Hepatocyte (in vitro differentiated cells): ENCODE measurements around the gene KIF3A. TPM values are rescaled to one million over a fixed set of nuclear protein-coding genes. Genes with fewer than 3 reads are reported as not detected.

Source experiments
- DNase-seq: peaks from one replicate; pipeline ENCODE4 v3.0.0-alpha.2; 2016; ENCODE audit warnings: low spot score
- H2AFZ ChIP-seq: fragments of 200-600 bp; sonication (generic); 2 replicates; pipeline ENCODE4 v1.6.0; 2016; ENCODE audit warnings: antibody characterized with exemption, mild to moderate bottlenecking
- H3K27ac ChIP-seq: fragments of 200-600 bp; sonication (generic); 2 replicates; pipeline ENCODE4 v1.5.1; 2016; ENCODE audit warnings: mild to moderate bottlenecking
- H3K27me3 ChIP-seq: fragments of 200-600 bp; sonication (generic); 2 replicates; pipeline ENCODE4 v1.6.1; 2016
- H3K36me3 ChIP-seq: fragments of 200-600 bp; sonication (generic); replicated peaks from 2 replicates; pipeline ENCODE4 v1.5.1; 2016; ENCODE audit warnings: low read depth; ENCODE audit not compliant: insufficient read depth
- H3K4me1 ChIP-seq: fragments of 200-600 bp; sonication (generic); 2 replicates; pipeline ENCODE4 v1.5.1; 2016; ENCODE audit warnings: mild to moderate bottlenecking, moderate library complexity; ENCODE audit not compliant: insufficient read depth
- H3K4me2 ChIP-seq: fragments of 200-600 bp; sonication (generic); 2 replicates; pipeline ENCODE4 v1.6.0; 2016
- H3K4me3 ChIP-seq: fragments of 200-600 bp; sonication (generic); 2 replicates; pipeline ENCODE4 v1.5.1; 2016; ENCODE audit warnings: mild to moderate bottlenecking
- H3K79me2 ChIP-seq: fragments of 200-600 bp; sonication (generic); 2 replicates; pipeline ENCODE4 v1.6.0; 2017; ENCODE audit warnings: mild to moderate bottlenecking
- H3K9me2 ChIP-seq: fragments of 200-600 bp; sonication (generic); replicated peaks from 2 replicates; pipeline ENCODE4 v1.6.0; 2017; ENCODE audit warnings: mild to moderate bottlenecking; ENCODE audit not compliant: insufficient read depth
- H3K9me3 ChIP-seq: fragments of 200-600 bp; sonication (generic); 2 replicates; pipeline ENCODE4 v1.5.1; 2016; ENCODE audit warnings: low read depth, mild to moderate bottlenecking
- H4K20me1 ChIP-seq: fragments of 200-600 bp; sonication (generic); 2 replicates; pipeline ENCODE4 v1.6.0; 2016; ENCODE audit warnings: mild to moderate bottlenecking; ENCODE audit not compliant: insufficient read depth, poor library complexity, severe bottlenecking
- CTCF ChIP-seq: fragments of 200-600 bp; sonication (generic); IDR thresholded peaks from 2 replicates; pipeline ENCODE4 v1.5.1; 2016; ENCODE audit warnings: antibody characterized with exemption, mild to moderate bottlenecking; ENCODE audit not compliant: poor library complexity
- EZH2 ChIP-seq: fragments of 200-600 bp; sonication (generic); IDR thresholded peaks from 2 replicates; pipeline ENCODE4 v1.6.1; 2016; ENCODE audit warnings: antibody characterized with exemption, mild to moderate bottlenecking, borderline replicate concordance
- EZH2phosphoT487 ChIP-seq: fragments of 200-600 bp; sonication (generic); IDR thresholded peaks from one replicate; pipeline ENCODE4 v1.6.1; 2018; ENCODE audit warnings: antibody characterized with exemption, mild to moderate bottlenecking, low read depth, moderate library complexity; ENCODE audit not compliant: unreplicated experiment, severe bottlenecking
- WGBS: methylation state at CpG from one replicate; pipeline ENCODE4 v1.1.6; 2016; ENCODE audit warnings: low lambda C conversion rate; ENCODE audit errors: missing lambda C conversion rate; 5-methylcytosine and 5-hydroxymethylcytosine counted together
- polyA plus RNA-seq: library from polyadenylated mRNA; unstranded; fragments of >200 nt; fragmentation: Nextera tagmentation; extraction: Ambion mirVana; gene quantifications from 2 replicates; pipeline ENCODE4 v1.2.1, GENCODE V29; 2016
- total RNA-seq: library from RNA; depleted of rRNA; stranded (reverse); fragments of >200 nt; gene quantifications from 2 replicates; pipeline ENCODE4 v1.2.3, GENCODE V29; 2014

Gene KIF3A
- total and polyA plus RNA-seq, 2 experiments from 2014 or later: 9.2 to 12.6 TPM

DNA sequence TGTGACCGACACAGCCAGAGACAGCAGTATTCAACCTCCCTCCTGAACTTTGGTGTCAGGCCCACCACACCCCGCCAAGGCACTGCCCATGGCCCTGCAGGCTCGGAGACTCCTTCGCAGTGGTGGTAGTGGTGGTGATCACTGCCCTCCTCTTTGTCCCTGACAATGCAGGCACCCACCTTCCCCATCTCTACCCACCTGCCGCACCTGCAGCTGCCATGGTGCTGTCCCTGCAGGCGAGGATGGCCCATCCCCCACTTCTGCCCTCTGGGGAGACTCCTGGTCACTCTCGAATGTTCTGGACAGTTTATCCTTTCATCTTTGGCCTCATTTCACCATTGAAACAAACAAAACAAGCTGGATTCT is 67.9 kb downstream of the KIF3A start:
- peaks cover 6% of the 10 kb centered on the region for H3K4me1 ChIP-seq
- H3K36me3 ChIP-seq: no peaks in the 10 kb centered on the region
- H3K4me2 ChIP-seq: no peak overlapping the region
- 87% methylated on average over 7 of the region's 7 CpGs for WGBS
- H3K9me3 ChIP-seq: no peaks in the 10 kb centered on the region
- no peak overlapping the region for H3K4me3 ChIP-seq
- no peak overlapping the region for H3K27ac ChIP-seq
- no peak overlapping the region for H2AFZ ChIP-seq
- DNase-seq: no peak
- TF ChIP-seq EZH2: no peak
- TF ChIP-seq EZH2phosphoT487: no peak
- TF ChIP-seq CTCF: no peak
- no peaks in the 10 kb centered on the region for H4K20me1 ChIP-seq
- no peaks in the 10 kb centered on the region for H3K79me2 ChIP-seq
- H3K27me3 ChIP-seq: no peaks in the 10 kb centered on the region
- H3K9me2 ChIP-seq: no peaks in the 10 kb centered on the region

DNA sequence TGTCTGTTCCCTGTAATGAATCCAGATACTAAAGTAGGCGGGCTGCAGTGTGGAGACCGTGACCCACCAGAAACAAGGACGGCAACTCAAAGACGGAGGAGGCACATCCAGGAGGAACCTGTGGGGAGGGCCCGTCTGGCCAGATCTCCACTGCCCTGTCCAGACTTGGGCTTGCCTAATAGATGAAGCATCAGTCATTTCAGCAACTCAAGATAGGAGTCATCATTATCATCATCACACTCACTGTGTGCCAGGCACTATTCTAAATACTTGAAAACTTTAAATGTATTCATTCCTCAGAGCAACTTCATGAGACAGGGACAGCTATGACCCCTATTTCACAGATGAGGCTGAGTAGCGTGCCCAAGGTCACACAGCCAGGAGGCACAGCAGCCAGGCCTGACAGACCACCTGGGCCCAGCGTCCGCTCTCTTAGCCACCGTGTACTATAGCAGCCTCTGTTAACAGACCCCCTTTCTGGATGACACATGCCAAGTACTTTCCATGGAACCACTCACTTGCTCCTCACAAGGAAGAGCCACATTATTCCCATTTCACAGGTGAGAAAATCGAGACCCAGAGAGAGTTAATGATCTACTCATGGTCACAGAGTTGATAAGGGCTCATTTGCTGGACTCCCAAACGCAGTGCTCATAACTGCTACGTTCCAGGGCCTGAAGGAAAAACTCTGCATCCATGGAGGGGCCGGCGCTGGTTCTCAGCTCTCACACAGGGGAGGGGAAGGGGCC is 68.5 kb downstream of the KIF3A start:
- DNase-seq: no peak
- Histone ChIP-seq H2AFZ (no peak overlapping the region), H3K4me1 (peaks cover 12% of the 10 kb centered on the region), H3K4me3 (no peak overlapping the region), H3K27ac (no peak overlapping the region), H3K79me2 (no peaks in the 10 kb centered on the region), H3K27me3 (no peaks in the 10 kb centered on the region), H3K9me3 (no peaks in the 10 kb centered on the region), H4K20me1 (no peaks in the 10 kb centered on the region), H3K9me2 (no peaks in the 10 kb centered on the region), H3K4me2 (no peak overlapping the region), H3K36me3 (no peaks in the 10 kb centered on the region)
- 90% methylated on average over 14 of the region's 14 CpGs for WGBS
- no peak for TF ChIP-seq EZH2phosphoT487
- TF ChIP-seq EZH2: no peak
- TF ChIP-seq CTCF: no peak

- H3K4me2 ChIP-seq: no peak overlapping the region
- WGBS: 82% methylated on average over 21 of the region's 22 CpGs
- no peak overlapping the region for H3K27ac ChIP-seq
- no peaks in the 10 kb centered on the region for H3K9me2 ChIP-seq
- no peaks in the 10 kb centered on the region for H3K36me3 ChIP-seq
- peaks cover 19% of the 10 kb centered on the region for H3K4me1 ChIP-seq
- no peaks in the 10 kb centered on the region for H3K79me2 ChIP-seq
- DNase-seq: no peak
- no peaks in the 10 kb centered on the region for H3K27me3 ChIP-seq
- H4K20me1 ChIP-seq: no peaks in the 10 kb centered on the region
- H3K4me3 ChIP-seq: no peak overlapping the region
- H3K9me3 ChIP-seq: no peaks in the 10 kb centered on the region
- TF ChIP-seq EZH2 (no peak), CTCF (no peak), EZH2phosphoT487 (no peak)
- no peak overlapping the region for H2AFZ ChIP-seq
Observed at GRCh38 chr5:132667761-132668705, 69.3 kb downstream of the KIF3A start.
